Gastroesophageal sphincter (tissue), 4 donors: Measurements from ENCODE around the gene TBC1D10A. TPM values are rescaled to one million over a fixed set of nuclear protein-coding genes. Genes with fewer than 3 reads are reported as not detected.

Source experiments
- ATAC-seq: fragments of 150-250 bp; one replicate; pipeline ENCODE4 v1.9.1; 2016; ENCODE audit warnings: mild to moderate bottlenecking, moderate library complexity
- H3K27ac ChIP-seq, 4 donors: fragments of 200-600 bp; sonication (generic) in 3 of 4; 1 replicate in 3 of 4; 2 replicates in 1 of 4; pipeline ENCODE4 v1.5.1; 2016 to 2019
- H3K27me3 ChIP-seq: fragments of 200-600 bp; sonication (generic); one replicate; pipeline ENCODE4 v1.5.1; 2019
- H3K36me3 ChIP-seq, 2 donors: fragments of 200-600 bp; sonication (generic); one replicate each; pipeline ENCODE4 v1.5.1; 2019; ENCODE audit warnings: control low read depth in 1 of 2
- H3K4me1 ChIP-seq, 3 donors: fragments of 200-600 bp; sonication (generic); 1 replicate in 2 of 3; 2 replicates in 1 of 3; pipeline ENCODE4 v1.5.1; 2016 to 2019; ENCODE audit warnings: control low read depth in 2 of 3
- H3K4me3 ChIP-seq, 2 donors: fragments of 200-600 bp; sonication (generic); one replicate each; pipeline ENCODE4 v1.5.1; 2019; ENCODE audit warnings: mild to moderate bottlenecking in 1 of 2, moderate library complexity in 1 of 2
- H3K9me3 ChIP-seq, 3 donors: fragments of 200-600 bp; sonication (generic); one replicate each; pipeline ENCODE4 v1.5.1; 2017 to 2019; ENCODE audit warnings: control low read depth in 2 of 3
- EP300 ChIP-seq: sonication (generic); formaldehyde crosslinking; IDR thresholded peaks from one replicate; pipeline ENCODE4 v1.6.1; 2017; ENCODE audit warnings: antibody characterized with exemption, mild to moderate bottlenecking
- POLR2A ChIP-seq, 2 donors: fragments of 450-650 bp; IDR thresholded peaks; one replicate each; pipeline ENCODE4 v1.6.1; 2017; ENCODE audit warnings: antibody characterized with exemption in 2 of 2, mild to moderate bottlenecking in 2 of 2, moderate library complexity in 1 of 2
- POLR2AphosphoS5 ChIP-seq: sonication (generic); formaldehyde crosslinking; IDR thresholded peaks from one replicate; pipeline ENCODE4 v1.6.1; 2017; ENCODE audit warnings: antibody characterized with exemption
- WGBS, 2 donors: methylation state at CpG; one replicate each; pipeline ENCODE4 v1.1.5; 2018; ENCODE audit warnings: low coverage in 1 of 2; 5-methylcytosine and 5-hydroxymethylcytosine counted together
- total RNA-seq, 4 donors: library from RNA; depleted of rRNA; stranded (reverse); fragments of >200 nt; gene quantifications; one replicate each; pipeline ENCODE4 v1.1.0, GENCODE V29; 2016
- TF ChIP-seq, protein P1 (sequence below), 4 experiments: fragments of 200-600 bp in 2 of 4; fragments of 450-650 bp in 2 of 4; sonication (generic) in 1 of 4; IDR thresholded peaks; one replicate each; pipeline ENCODE4 v1.5.1; 2017 to 2019; ENCODE audit warnings: antibody characterized with exemption in 4 of 4, mild to moderate bottlenecking in 2 of 4, moderate library complexity in 2 of 4

Gene TBC1D10A
- total RNA-seq, 4 donors from 2014 or later, result 25.3 to 30.8 (median 26.0) TPM

DNA sequence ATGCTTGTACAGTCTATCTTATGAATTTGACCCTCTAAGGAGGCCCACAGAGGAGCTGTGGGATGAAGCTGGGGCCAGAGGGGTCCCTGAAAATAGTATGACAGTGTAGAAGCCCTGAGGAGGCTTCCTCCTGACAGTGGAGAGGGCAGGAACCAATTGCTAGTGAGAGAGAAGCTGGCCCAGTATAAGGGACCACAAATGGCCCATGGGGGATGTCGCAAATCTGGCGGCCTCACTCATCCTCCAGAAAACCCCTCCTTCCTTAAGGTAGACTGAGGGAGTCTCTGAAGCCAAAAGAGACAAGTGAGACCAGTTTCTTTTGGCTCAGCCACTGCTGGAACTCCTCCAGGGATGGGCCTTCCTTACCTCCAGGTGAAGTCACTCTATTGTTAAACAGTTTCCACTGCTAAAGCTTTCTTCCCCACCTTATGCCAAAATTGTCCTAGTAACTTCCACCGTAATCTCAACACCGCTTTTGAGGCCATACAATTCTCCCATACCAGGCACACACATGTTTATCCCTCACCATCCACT is 19.6 kb downstream of the TBC1D10A start:
- TF ChIP-seq, protein P1, sequence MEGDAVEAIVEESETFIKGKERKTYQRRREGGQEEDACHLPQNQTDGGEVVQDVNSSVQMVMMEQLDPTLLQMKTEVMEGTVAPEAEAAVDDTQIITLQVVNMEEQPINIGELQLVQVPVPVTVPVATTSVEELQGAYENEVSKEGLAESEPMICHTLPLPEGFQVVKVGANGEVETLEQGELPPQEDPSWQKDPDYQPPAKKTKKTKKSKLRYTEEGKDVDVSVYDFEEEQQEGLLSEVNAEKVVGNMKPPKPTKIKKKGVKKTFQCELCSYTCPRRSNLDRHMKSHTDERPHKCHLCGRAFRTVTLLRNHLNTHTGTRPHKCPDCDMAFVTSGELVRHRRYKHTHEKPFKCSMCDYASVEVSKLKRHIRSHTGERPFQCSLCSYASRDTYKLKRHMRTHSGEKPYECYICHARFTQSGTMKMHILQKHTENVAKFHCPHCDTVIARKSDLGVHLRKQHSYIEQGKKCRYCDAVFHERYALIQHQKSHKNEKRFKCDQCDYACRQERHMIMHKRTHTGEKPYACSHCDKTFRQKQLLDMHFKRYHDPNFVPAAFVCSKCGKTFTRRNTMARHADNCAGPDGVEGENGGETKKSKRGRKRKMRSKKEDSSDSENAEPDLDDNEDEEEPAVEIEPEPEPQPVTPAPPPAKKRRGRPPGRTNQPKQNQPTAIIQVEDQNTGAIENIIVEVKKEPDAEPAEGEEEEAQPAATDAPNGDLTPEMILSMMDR (IDR thresholded peaks at IDR 0.05), result no peak
- TF ChIP-seq POLR2AphosphoS5, result no peak
- TF ChIP-seq EP300, result no peak
- no peak for TF ChIP-seq POLR2A (IDR thresholded peaks at IDR 0.05)
- no peak for ATAC-seq
- Histone ChIP-seq H3K27me3 (no peaks in the 10 kb centered on the region), H3K27ac (peak overlapping the region in 3 of 4 donors; percentile 75 to 93 (median 80)), H3K36me3 (peaks cover 0 to 19% of the 10 kb centered on the region in 2 donors), H3K9me3 (no peaks in the 10 kb centered on the region), H3K4me1 (peaks cover 38 to 100% (median 86%) of the 10 kb centered on the region in 3 donors), H3K4me3 (no peak overlapping the region)
- 59 to 86% methylated on average over 4 of the region's 4 CpGs for WGBS, 2 donors

DNA sequence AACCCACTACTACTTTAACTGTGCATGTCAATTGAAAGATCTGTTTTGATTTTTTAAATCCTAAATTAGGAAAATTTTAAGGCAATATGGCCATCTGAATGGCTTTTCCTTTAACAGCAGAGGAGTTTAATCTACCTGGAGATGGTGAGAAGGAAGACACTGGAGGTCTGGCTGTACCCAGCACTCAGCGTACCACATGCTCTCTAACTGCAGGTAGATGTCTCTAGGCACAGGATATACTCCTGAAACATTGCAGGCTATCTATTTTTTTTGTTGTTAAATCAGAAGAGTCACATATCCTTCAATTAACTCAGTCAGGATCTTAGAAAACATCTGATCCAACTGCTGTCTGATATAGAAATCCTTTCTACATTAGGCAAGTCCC is 20.1 kb downstream of the TBC1D10A start:
- no peak for TF ChIP-seq POLR2A (IDR thresholded peaks at IDR 0.05)
- Histone ChIP-seq H3K4me1 (peaks cover 33 to 100% (median 86%) of the 10 kb centered on the region in 3 donors), H3K4me3 (no peak overlapping the region), H3K9me3 (no peaks in the 10 kb centered on the region), H3K27ac (peak overlapping the region in 3 of 4 donors; percentile 75 to 93 (median 80)), H3K36me3 (peaks cover 0 to 23% of the 10 kb centered on the region in 2 donors), H3K27me3 (no peaks in the 10 kb centered on the region)
- 100% methylated on average over 1 of the region's 1 CpG for WGBS, 2 donors
- ATAC-seq, result no peak

DNA sequence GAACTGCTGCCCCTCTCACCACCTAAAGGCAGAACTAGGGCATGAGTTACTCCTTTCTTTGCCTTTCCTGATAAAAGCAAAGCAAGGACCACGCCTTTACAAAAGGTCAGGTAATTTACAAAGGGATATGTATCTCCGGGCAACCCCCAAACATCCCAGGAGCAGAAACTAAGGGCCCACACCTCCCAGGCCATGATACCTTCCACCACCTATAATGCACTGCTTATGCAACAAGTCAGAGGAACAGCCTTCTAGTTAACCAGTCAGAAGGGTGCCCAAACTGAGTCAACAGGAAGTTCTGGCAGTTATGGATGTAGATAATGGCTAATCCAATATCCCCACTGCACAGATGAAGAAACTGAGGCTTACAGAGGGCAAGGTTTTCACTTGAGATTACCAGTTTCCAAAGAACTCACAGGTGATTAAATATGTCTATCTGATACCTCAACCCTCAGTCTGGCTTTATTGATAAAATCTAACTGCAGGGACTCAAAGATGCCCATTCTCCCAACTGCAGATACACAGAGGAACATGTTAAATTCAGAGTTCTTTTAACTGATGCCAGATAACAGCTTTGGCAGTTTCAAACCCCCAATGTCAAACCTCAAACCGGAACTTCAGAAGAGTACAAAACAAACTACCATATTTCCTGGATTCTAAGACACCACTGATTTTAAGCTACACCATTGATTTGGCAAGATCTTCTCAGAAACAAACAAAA is 20.7 kb downstream of the TBC1D10A start:
- H3K27me3 ChIP-seq, result no peaks in the 10 kb centered on the region
- H3K9me3 ChIP-seq, result no peaks in the 10 kb centered on the region
- peaks cover 33 to 100% (median 86%) of the 10 kb centered on the region in 3 donors for H3K4me1 ChIP-seq
- no peak for TF ChIP-seq POLR2A (IDR thresholded peaks at IDR 0.05)
- no peak for TF ChIP-seq POLR2AphosphoS5
- TF ChIP-seq, protein P1 (IDR thresholded peaks at IDR 0.05), result no peak
- no peak for TF ChIP-seq EP300
- WGBS, 2 donors, result 33 to 58% methylated on average over 2 to 3 of the region's 3 CpGs
- peak overlapping the region; percentile 75 to 93 (median 83) for H3K27ac ChIP-seq
- no peak overlapping the region for H3K4me3 ChIP-seq
- peaks cover 0 to 29% of the 10 kb centered on the region in 2 donors for H3K36me3 ChIP-seq
- no peak for ATAC-seq

DNA sequence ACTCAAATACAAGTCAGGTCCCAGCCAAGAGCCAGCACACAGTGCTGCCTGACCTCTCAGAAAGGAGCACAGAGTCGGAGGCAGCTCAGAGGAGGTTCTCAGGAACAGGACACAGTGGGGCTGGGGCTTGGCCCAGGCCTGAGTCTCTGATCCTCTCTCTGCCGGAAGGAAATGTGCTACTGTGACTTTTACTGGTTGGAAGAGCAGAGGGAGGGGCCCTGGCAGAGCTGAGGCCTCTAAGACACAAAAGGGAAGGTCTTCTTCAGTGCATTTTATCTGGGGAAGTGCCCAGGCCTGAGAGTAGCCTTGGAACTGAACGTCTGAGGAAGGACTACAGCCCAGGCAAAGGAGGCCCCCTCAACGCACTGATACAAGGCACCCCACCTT is 21.2 kb downstream of the TBC1D10A start:
- Histone ChIP-seq H3K9me3 (no peaks in the 10 kb centered on the region), H3K36me3 (peaks cover 0 to 35% of the 10 kb centered on the region in 2 donors), H3K4me1 (peaks cover 33 to 100% (median 90%) of the 10 kb centered on the region in 3 donors), H3K4me3 (no peak overlapping the region), H3K27ac (peak overlapping the region; percentile 75 to 93 (median 83)), H3K27me3 (no peaks in the 10 kb centered on the region)
- TF ChIP-seq, protein P1 (IDR thresholded peaks at IDR 0.05), result no peak
- TF ChIP-seq POLR2A (IDR thresholded peaks at IDR 0.05) (peak in 1 of 2 donors; percentile 53), POLR2AphosphoS5 (peak; percentile 8)
- peak; percentile 73 for ATAC-seq
- 0% methylated on average over 1 of the region's 4 CpGs; no CpG with 5 or more reads in 1 of the 2 donors for WGBS, 2 donors

DNA sequence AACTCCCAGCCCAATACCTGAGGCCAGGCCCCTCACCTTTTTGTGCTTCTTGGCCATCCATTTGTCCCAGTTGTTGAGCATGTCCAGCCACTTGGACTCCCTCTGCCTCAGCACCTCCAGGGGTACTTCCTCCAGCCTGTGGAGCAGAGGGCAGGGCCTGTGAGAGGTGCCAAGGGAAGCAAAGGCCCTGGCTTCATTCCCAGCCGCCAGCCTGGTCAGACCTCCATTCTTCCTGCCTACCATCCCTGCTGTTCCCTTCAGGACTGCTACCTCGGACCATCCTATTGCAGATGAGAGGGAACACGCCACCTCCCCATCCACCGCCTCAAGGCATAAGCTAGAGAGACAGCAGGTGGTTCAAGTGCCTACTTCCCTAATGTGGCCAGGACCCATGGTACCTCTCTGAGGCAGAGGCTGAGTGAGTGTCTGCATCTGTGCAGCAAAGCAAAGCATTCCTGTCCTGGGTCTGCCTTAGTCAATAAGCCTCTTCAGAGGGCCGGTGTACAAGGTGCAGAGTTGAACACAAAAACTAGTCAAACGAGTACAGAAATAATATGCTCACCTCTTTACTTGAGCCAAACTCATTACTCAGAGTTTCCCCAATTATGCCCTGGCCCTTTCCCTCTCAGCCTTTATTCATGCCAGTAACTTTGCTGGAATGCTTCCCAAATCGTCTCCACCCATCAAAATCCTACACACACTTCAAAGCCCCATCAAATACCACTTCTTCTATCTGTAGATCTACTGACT is 22.1 kb downstream of the TBC1D10A start:
- no peak overlapping the region for H3K4me3 ChIP-seq
- H3K36me3 ChIP-seq, result peaks cover 0 to 43% of the 10 kb centered on the region in 2 donors
- ATAC-seq, result peak; percentile 3
- TF ChIP-seq POLR2AphosphoS5, result peak; percentile 74
- TF ChIP-seq, protein P1 (IDR thresholded peaks at IDR 0.05), result no peak
- H3K9me3 ChIP-seq, result no peaks in the 10 kb centered on the region
- H3K27me3 ChIP-seq, result no peaks in the 10 kb centered on the region
- peak overlapping the region; percentile 75 to 93 (median 83) for H3K27ac ChIP-seq
- 38 to 63% methylated on average over 4 to 6 of the region's 7 CpGs for WGBS, 2 donors
- H3K4me1 ChIP-seq, result peaks cover 27 to 97% (median 82%) of the 10 kb centered on the region in 3 donors
